Mesenchymal stem cell (in vitro differentiated cells and primary cell): ENCODE data around the gene NGEF.

Source experiments
- DNase-seq: peaks from one replicate; pipeline ENCODE4 v3.0.0-alpha.2; 2013
- H2AFZ ChIP-seq: one replicate; pipeline ENCODE4 v1.6.1; 2013; ENCODE audit warnings: low read depth, mild to moderate bottlenecking, control low read depth, inconsistent platforms, low read length, moderate library complexity
- H2AK5ac ChIP-seq: 2 replicates; pipeline ENCODE4 v1.6.1; 2013; ENCODE audit warnings: low read length, moderate library complexity, mild to moderate bottlenecking, inconsistent platforms; ENCODE audit not compliant: severe bottlenecking
- H2BK120ac ChIP-seq: one replicate; pipeline ENCODE4 v1.6.1; 2013; ENCODE audit warnings: low read depth, mild to moderate bottlenecking, inconsistent platforms, low read length, moderate library complexity
- H2BK12ac ChIP-seq, 2 experiments: one replicate each; pipeline ENCODE4 v1.6.1; 2013; ENCODE audit warnings: inconsistent platforms in 2 of 2, low read length in 2 of 2, mild to moderate bottlenecking in 2 of 2, moderate library complexity in 2 of 2, control low read depth in 1 of 2
- H2BK15ac ChIP-seq: one replicate; pipeline ENCODE4 v1.6.1; 2013; ENCODE audit warnings: mild to moderate bottlenecking, low read depth, inconsistent platforms; ENCODE audit not compliant: poor library complexity, severe bottlenecking
- H2BK5ac ChIP-seq: 2 replicates; pipeline ENCODE4 v1.6.1; 2013; ENCODE audit warnings: low read depth, mild to moderate bottlenecking, low read length, control low read depth, inconsistent platforms; ENCODE audit not compliant: poor library complexity, severe bottlenecking
- H3K14ac ChIP-seq, 2 experiments: one replicate each; pipeline ENCODE4 v1.6.1; 2013; ENCODE audit warnings: inconsistent platforms in 2 of 2, low read length in 2 of 2, control low read depth in 1 of 2, mild to moderate bottlenecking in 1 of 2, moderate library complexity in 1 of 2
- H3K18ac ChIP-seq, 2 experiments: one replicate each; pipeline ENCODE4 v1.6.1; 2013; ENCODE audit warnings: inconsistent platforms in 2 of 2, low read length in 2 of 2, control low read depth in 1 of 2, low read depth in 1 of 2, mild to moderate bottlenecking in 1 of 2
- H3K23ac ChIP-seq, 2 experiments: one replicate each; pipeline ENCODE4 v1.6.1; 2013; ENCODE audit warnings: inconsistent platforms in 2 of 2, low read length in 2 of 2, mild to moderate bottlenecking in 2 of 2, moderate library complexity in 2 of 2, control low read depth in 1 of 2
- H3K27ac ChIP-seq: 2 replicates; pipeline ENCODE4 v1.5.1; 2013; ENCODE audit warnings: mild to moderate bottlenecking, moderate library complexity, low read length, control low read depth, inconsistent platforms; ENCODE audit not compliant: poor library complexity, severe bottlenecking
- H3K27me3 ChIP-seq, 2 experiments: 2 replicates each; pipeline versions ENCODE4 v1.6.1 to v1.7.0; 2013; ENCODE audit warnings: low read length in 2 of 2, mild to moderate bottlenecking in 2 of 2, moderate library complexity in 2 of 2, control low read depth in 1 of 2, inconsistent platforms in 1 of 2; ENCODE audit not compliant: control insufficient read depth in 1 of 2, insufficient read depth in 1 of 2
- H3K36me3 ChIP-seq, 2 experiments: 2 replicates each; pipeline versions ENCODE4 v1.6.1 to v1.7.0; 2013; ENCODE audit warnings: low read length in 2 of 2, control low read depth in 1 of 2, inconsistent platforms in 1 of 2, low read depth in 1 of 2, mild to moderate bottlenecking in 1 of 2; ENCODE audit not compliant: insufficient read depth in 2 of 2, control insufficient read depth in 1 of 2
- H3K4ac ChIP-seq, 2 experiments: one replicate each; pipeline ENCODE4 v1.6.1; 2013; ENCODE audit warnings: inconsistent platforms in 2 of 2, low read length in 2 of 2, mild to moderate bottlenecking in 2 of 2, moderate library complexity in 2 of 2, control low read depth in 1 of 2, low read depth in 1 of 2
- H3K4me1 ChIP-seq: 2 replicates; pipeline ENCODE4 v1.6.1; 2013; ENCODE audit warnings: low read depth, low read length, control low read depth; ENCODE audit not compliant: control insufficient read depth, insufficient read depth
- H3K4me2 ChIP-seq: 2 replicates; pipeline ENCODE4 v1.6.1; 2013; ENCODE audit warnings: low read length, mild to moderate bottlenecking, inconsistent platforms; ENCODE audit not compliant: poor library complexity, severe bottlenecking
- H3K4me3 ChIP-seq, 2 experiments: 2 replicates each; pipeline versions ENCODE4 v1.5.1 to v1.7.0; 2013; ENCODE audit warnings: low read length in 2 of 2, mild to moderate bottlenecking in 2 of 2, control low read depth in 1 of 2, low read depth in 1 of 2; ENCODE audit not compliant: insufficient read depth in 1 of 2
- H3K79me1 ChIP-seq: replicated peaks from 2 replicates; pipeline ENCODE4 v1.6.1; 2013; ENCODE audit warnings: mild to moderate bottlenecking, control low read depth, low read length, inconsistent platforms; ENCODE audit not compliant: poor library complexity, severe bottlenecking
- H3K9ac ChIP-seq: 2 replicates; pipeline ENCODE4 v1.7.0; 2013; ENCODE audit warnings: mild to moderate bottlenecking, low read length, moderate library complexity
- H3K9me3 ChIP-seq: 2 replicates; pipeline ENCODE4 v1.7.0; 2013; ENCODE audit warnings: mild to moderate bottlenecking, low read length; ENCODE audit not compliant: control insufficient read depth
- H4K8ac ChIP-seq: one replicate; pipeline ENCODE4 v1.6.1; 2013; ENCODE audit warnings: inconsistent platforms, mild to moderate bottlenecking, low read length, moderate library complexity
- H4K91ac ChIP-seq: one replicate; pipeline ENCODE4 v1.6.1; 2013; ENCODE audit warnings: mild to moderate bottlenecking, low read length, inconsistent platforms
- WGBS: methylation state at CpG from one replicate; pipeline ENCODE4 v1.1.7; 2013; ENCODE audit warnings: mixed read lengths; 5-methylcytosine and 5-hydroxymethylcytosine counted together

The NGEF gene

DNA sequence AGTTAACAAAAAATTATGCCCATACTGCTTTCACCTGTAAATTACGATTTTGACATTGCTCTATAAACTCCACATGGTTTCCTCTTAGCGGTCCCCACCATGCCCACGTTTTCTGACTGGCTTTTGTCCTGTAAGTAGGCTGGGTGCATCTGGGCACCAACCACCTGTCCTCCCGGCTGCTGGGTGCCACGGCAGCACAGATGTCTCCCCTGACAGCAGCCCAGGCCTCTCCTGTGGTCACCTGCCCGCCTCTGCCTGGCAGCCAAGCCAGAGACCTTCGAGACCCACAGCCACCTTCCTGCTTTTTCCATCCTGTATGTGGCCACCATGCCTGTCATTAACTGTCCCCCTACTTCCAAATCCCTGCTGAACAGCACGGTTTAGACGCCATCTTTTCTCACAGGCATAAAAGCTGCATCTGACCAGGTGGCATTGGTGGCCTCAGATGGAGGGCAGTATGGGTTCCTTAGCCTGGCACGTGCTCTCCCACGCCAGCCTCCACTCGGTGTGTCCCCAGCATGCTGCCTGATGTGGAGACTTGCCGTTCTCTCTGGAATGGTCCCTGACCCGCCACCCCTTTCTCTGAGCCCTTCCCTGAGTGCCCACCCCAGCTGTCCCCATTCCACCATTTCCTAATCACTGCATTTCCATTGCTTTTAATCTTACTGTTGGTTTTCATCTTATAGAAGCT, 124.1 kb downstream of the NGEF start:
- Histone ChIP-seq H3K4me3 (no peak overlapping the region), H3K36me3 (no peaks in the 10 kb centered on the region), H3K4ac (no peak overlapping the region), H2BK12ac (no peak overlapping the region), H2BK15ac (no peak overlapping the region), H3K4me1 (peaks cover 20% of the 10 kb centered on the region), H3K4me2 (no peak overlapping the region), H3K9ac (no peak overlapping the region), H3K23ac (no peak overlapping the region), H3K14ac (peak overlapping the region in 1 of 2 experiments; percentile 26), H4K8ac (no peak overlapping the region), H2BK120ac (no peak overlapping the region), H4K91ac (no peak overlapping the region), H3K27ac (no peak overlapping the region), H3K27me3 (peaks cover 5 to 37% of the 10 kb centered on the region in 2 experiments), H3K9me3 (no peaks in the 10 kb centered on the region), H2AFZ (no peak overlapping the region), H3K18ac (no peak overlapping the region), H2BK5ac (no peak overlapping the region), H3K79me1 (no peaks in the 10 kb centered on the region), H2AK5ac (no peak overlapping the region)
- DNase-seq, result no peak
- WGBS, result 90% methylated on average over 14 of the region's 14 CpGs

DNA sequence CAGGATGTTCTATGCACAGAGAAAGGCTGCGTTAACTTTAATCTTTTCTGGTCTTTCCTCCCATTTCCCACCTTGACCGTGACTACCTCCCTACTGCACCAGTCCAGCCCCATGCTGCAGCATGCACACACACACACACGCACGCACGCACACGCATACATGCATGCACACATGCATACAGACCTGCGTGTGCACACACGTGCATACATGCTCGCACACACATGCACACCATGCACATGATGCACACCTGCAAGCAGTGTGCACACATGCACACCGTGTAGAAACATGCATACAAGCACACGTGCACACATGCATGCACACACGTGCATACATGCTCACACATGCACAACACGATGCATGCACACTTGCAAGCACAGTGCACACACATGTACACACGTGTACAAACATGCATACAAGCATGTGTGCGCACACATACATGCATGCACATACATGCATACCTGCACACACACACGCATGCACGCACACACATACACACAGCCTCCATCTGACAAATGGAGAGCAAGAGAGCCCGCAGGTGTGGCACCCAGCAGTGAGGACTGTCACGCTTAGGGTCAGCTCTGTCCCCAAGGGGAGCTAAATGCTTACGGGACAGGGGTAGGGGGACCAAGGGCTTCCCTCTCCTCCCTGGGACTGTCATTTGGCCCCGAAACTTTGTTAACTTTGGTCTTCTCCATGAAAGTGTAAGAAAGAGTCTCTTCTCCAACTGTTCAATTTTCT, 124.8 kb downstream of the NGEF start:
- no peak overlapping the region for H2AK5ac ChIP-seq
- no peak overlapping the region for H2BK15ac ChIP-seq
- no peak overlapping the region for H2BK5ac ChIP-seq
- H3K4ac ChIP-seq, result no peak overlapping the region
- H3K36me3 ChIP-seq, result no peaks in the 10 kb centered on the region
- no peak overlapping the region for H3K23ac ChIP-seq
- peak overlapping the region; percentile 2 for H4K91ac ChIP-seq
- H3K9me3 ChIP-seq, result no peaks in the 10 kb centered on the region
- no peaks in the 10 kb centered on the region for H3K79me1 ChIP-seq
- no peak overlapping the region for H3K27ac ChIP-seq
- H3K4me1 ChIP-seq, result peaks cover 21% of the 10 kb centered on the region
- H3K14ac ChIP-seq, result peak overlapping the region in 1 of 2 experiments; percentile 50
- no peak overlapping the region for H4K8ac ChIP-seq
- no peak overlapping the region for H3K18ac ChIP-seq
- H3K4me2 ChIP-seq, result no peak overlapping the region
- no peak overlapping the region for H3K4me3 ChIP-seq
- no peak overlapping the region for H2BK120ac ChIP-seq
- DNase-seq, result no peak
- no peak overlapping the region for H2AFZ ChIP-seq
- H3K9ac ChIP-seq, result no peak overlapping the region
- H2BK12ac ChIP-seq, result no peak overlapping the region
- peaks cover 5 to 41% of the 10 kb centered on the region in 2 experiments for H3K27me3 ChIP-seq
- 86% methylated on average over 20 of the region's 21 CpGs for WGBS

DNA sequence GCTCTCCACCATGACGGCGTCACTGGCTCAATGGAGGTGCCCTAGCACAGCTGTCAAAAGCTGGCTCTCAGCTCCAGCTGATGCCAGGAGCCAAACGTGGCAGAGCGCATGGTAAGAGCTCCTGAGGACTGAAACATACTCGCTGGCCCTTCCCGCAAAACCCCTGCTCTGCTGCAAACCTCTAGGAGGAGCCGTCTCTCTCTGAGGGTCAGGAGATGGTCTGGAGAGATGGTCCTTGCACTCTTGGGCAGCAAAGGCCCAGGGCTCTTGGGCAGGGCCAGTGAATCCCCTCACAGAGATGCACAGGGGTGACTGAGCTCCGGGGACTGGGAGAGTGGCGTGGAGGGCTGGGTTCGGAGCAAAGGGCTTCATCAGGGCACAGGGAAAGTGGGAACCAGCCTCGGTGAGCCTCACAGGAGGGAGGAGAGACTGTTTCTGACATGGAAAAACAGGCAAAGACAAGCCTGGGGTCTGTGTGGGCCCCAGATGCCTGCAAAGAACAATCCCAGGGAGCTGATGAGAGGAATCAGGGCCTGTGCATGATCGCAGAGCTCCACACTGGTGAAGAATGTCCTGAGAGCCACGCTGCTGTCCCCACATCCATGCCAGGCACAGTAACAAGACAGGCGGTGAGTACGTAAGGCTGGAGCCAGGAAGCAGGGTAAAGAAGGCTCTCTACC, 125.7 kb downstream of the NGEF start:
- Histone ChIP-seq H2AFZ (no peak overlapping the region), H3K4me2 (no peak overlapping the region), H3K79me1 (no peaks in the 10 kb centered on the region), H4K8ac (no peak overlapping the region), H2BK15ac (no peak overlapping the region), H3K9me3 (no peaks in the 10 kb centered on the region), H4K91ac (no peak overlapping the region), H2BK5ac (no peak overlapping the region), H3K27ac (no peak overlapping the region), H3K18ac (no peak overlapping the region), H3K36me3 (peaks cover 0 to 7% of the 10 kb centered on the region in 2 experiments), H3K14ac (no peak overlapping the region), H3K23ac (no peak overlapping the region), H3K27me3 (peaks cover 5 to 41% of the 10 kb centered on the region in 2 experiments), H3K4me1 (peaks cover 21% of the 10 kb centered on the region), H3K4me3 (no peak overlapping the region), H2AK5ac (no peak overlapping the region), H3K4ac (no peak overlapping the region), H2BK120ac (no peak overlapping the region), H3K9ac (no peak overlapping the region), H2BK12ac (no peak overlapping the region)
- DNase-seq, result no peak
- WGBS, result 82% methylated on average over 15 of the region's 15 CpGs

DNA sequence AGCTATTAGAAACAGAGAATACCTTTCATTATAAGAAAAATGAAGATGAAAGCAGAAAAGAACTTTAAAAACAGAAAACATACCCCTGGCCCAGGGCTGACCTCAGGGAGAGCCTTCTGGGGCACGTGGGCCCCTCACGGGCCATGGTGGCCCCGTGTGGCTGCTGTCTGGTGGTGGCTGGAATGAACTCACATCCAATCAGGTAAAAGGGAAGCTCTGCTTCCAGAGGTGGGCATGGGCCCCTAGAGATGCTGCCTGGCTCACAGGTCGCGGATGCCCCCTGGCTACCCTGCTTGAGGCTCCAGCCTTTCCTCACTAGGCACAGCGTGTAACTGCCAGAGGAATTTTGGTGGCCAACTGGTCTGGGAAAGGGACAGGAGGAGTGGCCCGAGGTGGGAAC, 126.4 kb downstream of the NGEF start:
- Histone ChIP-seq H3K4me2 (no peak overlapping the region), H3K27ac (no peak overlapping the region), H3K79me1 (no peaks in the 10 kb centered on the region), H4K91ac (no peak overlapping the region), H2BK12ac (no peak overlapping the region), H2BK5ac (no peak overlapping the region), H3K27me3 (peaks cover 5 to 41% of the 10 kb centered on the region in 2 experiments), H3K18ac (no peak overlapping the region), H3K9ac (no peak overlapping the region), H3K14ac (no peak overlapping the region), H3K4me3 (no peak overlapping the region), H3K23ac (no peak overlapping the region), H3K9me3 (no peaks in the 10 kb centered on the region), H4K8ac (no peak overlapping the region), H2AK5ac (no peak overlapping the region), H2AFZ (no peak overlapping the region), H2BK120ac (no peak overlapping the region), H3K4ac (no peak overlapping the region), H3K36me3 (peaks cover 0 to 12% of the 10 kb centered on the region in 2 experiments), H2BK15ac (no peak overlapping the region), H3K4me1 (peaks cover 19% of the 10 kb centered on the region)
- WGBS, result 89% methylated on average over 7 of the region's 7 CpGs
- DNase-seq, result no peak
